Body of pancreas (tissue), 4 donors: Measurements from ENCODE around the gene MAP4K5.

Experiments used
- CTCF ChIP-seq, 7 experiments: fragments of 450-650 bp in 4 of 7; fragments of 200-600 bp in 3 of 7; sonication (generic) in 3 of 7; IDR thresholded peaks; one replicate each; pipeline ENCODE4 v1.5.1; 2016 to 2019; ENCODE audit warnings: antibody characterized with exemption in 7 of 7
- POLR2A ChIP-seq, 3 donors: fragments of 450-650 bp; IDR thresholded peaks; one replicate each; pipeline ENCODE4 v1.6.1; 2016; ENCODE audit warnings: antibody characterized with exemption in 3 of 3, mild to moderate bottlenecking in 2 of 3

- TF ChIP-seq CTCF (IDR thresholded peaks at IDR 0.05) (no peak), POLR2A (IDR thresholded peaks at IDR 0.05) (no peak)
These were observed 30.7 kb downstream of the MAP4K5 start for GRCh38 chr14:50501642-50502041.
